BJ (cell line): ENCODE data around the gene SUOX. TPM values are rescaled to one million over a fixed set of nuclear protein-coding genes. Genes with fewer than 3 reads are reported as not detected.
"Not testable (repeated sequence)": the region's sequence is repeated elsewhere in the genome, so short reads cannot be mapped to it uniquely, and the experiment has no call there.

ENCODE experiments used
- CTCF ChIA-PET: fragments of 350-600 bp; formaldehyde crosslinking; extraction: SDS; loops from one replicate; lab custom pipeline; 2021; ENCODE audit warnings: antibody characterized with exemption, inconsistent platforms; lab: Yijun Ruan, JAX
- POLR2A ChIA-PET: fragments of 300-600 bp; sonication (Branson Sonifier 250); formaldehyde crosslinking; extraction: SDS; loops from one replicate; lab custom pipeline; 2021; ENCODE audit warnings: antibody characterized with exemption; lab: Charles Lee
- DNase-seq: peaks from one replicate; pipeline ENCODE4 v3.0.0-alpha.2; 2011; ENCODE audit warnings: low read depth
- H3K27me3 ChIP-seq: 2 replicates; pipeline ENCODE4 v1.6.0; 2011; ENCODE audit warnings: low read length; ENCODE audit not compliant: control insufficient read depth, insufficient read depth
- H3K36me3 ChIP-seq: 2 replicates; pipeline ENCODE4 v1.5.1; 2011; ENCODE audit warnings: low read length; ENCODE audit not compliant: control insufficient read depth, insufficient read depth
- H3K4me3 ChIP-seq: 2 replicates; pipeline ENCODE4 v1.5.1; 2011; ENCODE audit warnings: low read depth, mild to moderate bottlenecking, control low read depth, low read length
- polyA plus RNA-seq: library from polyadenylated mRNA; depleted of rRNA; stranded (reverse); fragments of >200 nt; gene quantifications from 2 replicates; pipeline ENCODE4 v1.2.3, GENCODE V29; 2011
- TF ChIP-seq, protein P1 (sequence below): IDR thresholded peaks from 2 replicates; pipeline ENCODE4 v1.5.1; 2011; ENCODE audit warnings: low read depth, mild to moderate bottlenecking, control low read depth, inconsistent platforms, low read length, moderate library complexity; ENCODE audit not compliant: insufficient read depth

Gene SUOX
- polyA plus RNA-seq, 1 experiment: 22.3 TPM

GRCh38 chr12:56038022-56038655, 41.1 kb downstream of the SUOX start:
- no peak for DNase-seq
- Histone ChIP-seq H3K36me3 (peaks cover 2% of the 10 kb centered on the region), H3K4me3 (no peak overlapping the region), H3K27me3 (no peaks in the 10 kb centered on the region)
- POLR2A ChIA-PET: no interaction called here
- CTCF ChIA-PET: interaction anchor here (2.2 to 3.4 kb wide), 2 partner anchors 9 to 42 kb away, joined by 9 to 27 read pairs; partner anchors contain the start of gene SUOX
- TF ChIP-seq, protein P1, sequence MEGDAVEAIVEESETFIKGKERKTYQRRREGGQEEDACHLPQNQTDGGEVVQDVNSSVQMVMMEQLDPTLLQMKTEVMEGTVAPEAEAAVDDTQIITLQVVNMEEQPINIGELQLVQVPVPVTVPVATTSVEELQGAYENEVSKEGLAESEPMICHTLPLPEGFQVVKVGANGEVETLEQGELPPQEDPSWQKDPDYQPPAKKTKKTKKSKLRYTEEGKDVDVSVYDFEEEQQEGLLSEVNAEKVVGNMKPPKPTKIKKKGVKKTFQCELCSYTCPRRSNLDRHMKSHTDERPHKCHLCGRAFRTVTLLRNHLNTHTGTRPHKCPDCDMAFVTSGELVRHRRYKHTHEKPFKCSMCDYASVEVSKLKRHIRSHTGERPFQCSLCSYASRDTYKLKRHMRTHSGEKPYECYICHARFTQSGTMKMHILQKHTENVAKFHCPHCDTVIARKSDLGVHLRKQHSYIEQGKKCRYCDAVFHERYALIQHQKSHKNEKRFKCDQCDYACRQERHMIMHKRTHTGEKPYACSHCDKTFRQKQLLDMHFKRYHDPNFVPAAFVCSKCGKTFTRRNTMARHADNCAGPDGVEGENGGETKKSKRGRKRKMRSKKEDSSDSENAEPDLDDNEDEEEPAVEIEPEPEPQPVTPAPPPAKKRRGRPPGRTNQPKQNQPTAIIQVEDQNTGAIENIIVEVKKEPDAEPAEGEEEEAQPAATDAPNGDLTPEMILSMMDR: no peak

DNA sequence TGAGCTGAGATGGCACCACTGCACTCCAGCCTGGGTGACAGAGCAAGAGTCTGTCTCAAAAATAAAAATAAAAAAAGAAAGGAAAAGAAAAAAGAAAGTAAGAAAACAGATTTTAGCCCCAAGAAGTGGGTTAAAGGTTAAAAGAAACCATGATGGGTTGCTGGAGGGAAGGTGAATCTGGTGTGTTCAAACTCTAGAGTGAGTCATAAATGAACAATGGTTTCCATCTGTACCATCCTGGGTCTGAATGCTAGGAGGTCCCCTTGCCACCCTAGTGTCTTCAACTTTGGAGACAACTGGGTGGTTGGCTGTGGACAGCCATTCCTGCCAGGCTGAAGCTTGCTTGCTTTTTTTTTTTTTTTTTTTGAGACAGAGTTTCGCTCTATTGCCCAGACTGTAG, 43.1 kb downstream of the SUOX start:
- peaks cover 8% of the 10 kb centered on the region for H3K36me3 ChIP-seq
- H3K27me3 ChIP-seq: no peaks in the 10 kb centered on the region
- no peak overlapping the region for H3K4me3 ChIP-seq
- TF ChIP-seq, protein P1: no peak
- ChIA-PET POLR2A (no interaction called here), CTCF (interaction anchor here (1.0 to 3.4 kb wide), 5 partner anchors 11 to 303 kb away, joined by 3 to 27 read pairs (median 8); partner anchors contain the start of gene SUOX)
- no peak for DNase-seq

GRCh38 chr12:56040963-56041551, 44.0 kb downstream of the SUOX start:
- POLR2A ChIA-PET: no interaction called here
- DNase-seq: no peak
- peak overlapping the region; percentile 81 for H3K4me3 ChIP-seq
- TF ChIP-seq, protein P1: no peak
- H3K27me3 ChIP-seq: no peaks in the 10 kb centered on the region
- peaks cover 6% of the 10 kb centered on the region for H3K36me3 ChIP-seq
- CTCF ChIA-PET: interaction anchor here (1.0 to 3.4 kb wide), 5 partner anchors 12 to 303 kb away, joined by 3 to 27 read pairs (median 8); partner anchors contain the start of gene SUOX

DNA sequence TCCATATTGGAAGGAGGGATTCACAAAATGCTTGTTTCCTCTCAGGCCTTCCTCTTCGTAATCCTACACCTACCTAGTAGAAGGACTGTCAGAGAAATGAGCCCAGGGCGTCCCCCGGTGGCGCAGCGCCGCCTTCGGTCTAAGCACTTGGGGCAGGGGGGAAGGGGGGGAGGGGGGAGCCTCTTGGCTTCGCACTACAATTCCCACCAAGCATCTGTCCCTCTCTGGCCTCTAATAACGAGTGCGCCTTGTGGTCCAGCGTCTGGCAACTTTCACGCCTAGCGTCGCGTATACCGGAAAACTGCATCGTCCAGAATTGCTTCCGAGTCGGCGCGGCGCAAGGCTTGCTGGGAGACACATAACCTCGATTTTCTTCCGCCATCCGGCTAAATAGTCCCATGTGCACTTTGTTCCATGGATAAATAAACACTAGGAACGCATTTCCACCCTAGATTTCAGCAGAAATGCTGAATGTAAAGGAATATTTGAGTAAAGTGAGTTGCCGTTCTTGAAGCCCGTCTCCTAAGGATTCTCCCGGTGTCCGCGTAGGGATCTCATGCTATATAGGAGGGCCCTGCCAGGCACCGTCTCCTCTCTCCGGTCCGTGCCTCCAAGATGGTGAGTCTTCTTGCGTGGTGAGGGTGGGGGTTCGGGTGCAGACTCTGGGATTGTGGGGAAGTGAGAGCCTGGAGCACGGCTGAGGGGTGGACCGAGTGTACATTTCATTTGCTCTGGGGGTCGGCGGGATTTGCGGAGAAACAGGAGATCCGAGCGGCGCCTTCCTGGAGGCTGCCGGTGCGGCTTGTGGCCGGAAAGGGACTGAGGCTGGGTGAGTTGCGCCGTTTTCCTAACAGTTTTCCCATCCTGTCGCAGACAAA, 44.7 kb downstream of the SUOX start, which contains the start of gene RPS26:
Gene RPS26, plus strand, starts transcription at position 367 of the 878 bp plus-strand sequence. Its CDS starts 249 bp downstream, at position 616.
- DNase-seq: peak; percentile 95
- Histone ChIP-seq H3K36me3 (peaks cover 6% of the 10 kb centered on the region), H3K4me3 (peak within 1 kb of the TSS; percentile 81), H3K27me3 (no peaks in the 10 kb centered on the region)
- CTCF ChIA-PET: interaction anchor here (2.0 to 3.4 kb wide), 2 partner anchors 13 to 46 kb away, joined by 9 to 27 read pairs; no protein-coding TSS in a partner anchor
- POLR2A ChIA-PET: no interaction called here
- TF ChIP-seq, protein P1: peak; percentile 58

- H3K36me3 ChIP-seq, DNase-seq, CTCF ChIA-PET, H3K27me3 ChIP-seq, POLR2A ChIA-PET: not testable (repeated sequence)
- peak overlapping the region; percentile 81 for H3K4me3 ChIP-seq
Measured at GRCh38 chr12:56042430-56042813, 45.3 kb downstream of the SUOX start.
